ENCODE measurements around the gene SLC2A4.

The SLC2A4 gene

DNA sequence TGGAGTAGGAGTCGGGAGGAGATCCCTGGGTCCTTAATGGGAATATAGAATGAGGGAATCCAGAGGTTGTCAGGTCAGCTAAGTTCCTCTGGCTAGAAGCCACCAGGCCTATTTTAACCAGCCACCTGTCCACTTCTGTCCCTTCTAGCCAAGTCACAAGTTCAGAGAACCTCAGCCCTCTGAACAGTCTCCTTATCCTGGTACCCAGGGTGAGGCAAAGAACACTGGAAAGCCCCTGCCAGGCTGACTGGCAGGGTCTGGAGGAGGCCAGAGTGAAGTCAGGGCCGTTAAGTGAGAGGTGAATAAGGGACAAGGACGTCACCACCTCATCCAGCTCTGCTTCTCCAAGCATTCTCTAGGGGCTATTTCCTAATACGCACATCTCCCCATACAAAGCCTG, 32.7 kb upstream of the SLC2A4 start:
- no peak for DNase-seq

DNA sequence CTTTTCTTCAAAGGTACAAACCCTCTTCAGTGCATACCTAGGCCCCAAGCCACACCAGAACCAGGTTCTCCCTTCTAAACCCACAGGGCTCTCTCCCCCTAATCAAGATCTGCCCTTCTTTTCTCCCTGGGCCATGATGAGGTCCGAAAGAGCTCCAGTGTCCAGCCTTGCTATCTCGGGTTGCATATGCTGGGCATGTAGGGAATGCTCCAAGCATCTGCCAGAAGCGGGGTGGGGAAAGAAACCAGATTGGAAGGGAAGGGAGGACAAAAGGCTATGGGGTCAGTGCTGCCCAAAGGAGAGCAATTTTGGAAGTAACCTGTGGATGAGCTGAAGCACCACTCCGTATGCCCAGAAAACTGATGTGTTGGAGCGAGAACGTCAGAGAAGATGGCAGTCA, 32.3 kb upstream of the SLC2A4 start:
- no peak for DNase-seq

DNA sequence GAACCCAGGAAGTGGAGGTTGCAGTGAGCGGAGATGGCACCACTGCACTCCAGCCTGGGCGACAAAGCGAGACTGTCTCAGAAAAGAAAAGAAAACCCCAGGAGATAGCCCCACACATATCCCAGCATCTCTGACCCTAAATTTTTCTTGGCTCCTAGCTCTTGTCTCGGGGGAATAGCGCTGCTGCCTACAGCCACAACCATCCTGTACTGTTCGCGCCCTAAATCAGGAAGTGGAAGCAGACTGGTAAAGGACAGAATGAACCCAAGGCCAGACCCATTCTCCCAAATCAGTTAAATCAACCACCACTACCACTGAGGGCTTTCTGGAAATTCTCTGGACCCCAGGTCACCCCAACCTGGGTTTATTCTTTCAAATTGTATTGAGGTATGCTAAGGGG, 31.7 kb upstream of the SLC2A4 start:
- no peak for DNase-seq

DNA sequence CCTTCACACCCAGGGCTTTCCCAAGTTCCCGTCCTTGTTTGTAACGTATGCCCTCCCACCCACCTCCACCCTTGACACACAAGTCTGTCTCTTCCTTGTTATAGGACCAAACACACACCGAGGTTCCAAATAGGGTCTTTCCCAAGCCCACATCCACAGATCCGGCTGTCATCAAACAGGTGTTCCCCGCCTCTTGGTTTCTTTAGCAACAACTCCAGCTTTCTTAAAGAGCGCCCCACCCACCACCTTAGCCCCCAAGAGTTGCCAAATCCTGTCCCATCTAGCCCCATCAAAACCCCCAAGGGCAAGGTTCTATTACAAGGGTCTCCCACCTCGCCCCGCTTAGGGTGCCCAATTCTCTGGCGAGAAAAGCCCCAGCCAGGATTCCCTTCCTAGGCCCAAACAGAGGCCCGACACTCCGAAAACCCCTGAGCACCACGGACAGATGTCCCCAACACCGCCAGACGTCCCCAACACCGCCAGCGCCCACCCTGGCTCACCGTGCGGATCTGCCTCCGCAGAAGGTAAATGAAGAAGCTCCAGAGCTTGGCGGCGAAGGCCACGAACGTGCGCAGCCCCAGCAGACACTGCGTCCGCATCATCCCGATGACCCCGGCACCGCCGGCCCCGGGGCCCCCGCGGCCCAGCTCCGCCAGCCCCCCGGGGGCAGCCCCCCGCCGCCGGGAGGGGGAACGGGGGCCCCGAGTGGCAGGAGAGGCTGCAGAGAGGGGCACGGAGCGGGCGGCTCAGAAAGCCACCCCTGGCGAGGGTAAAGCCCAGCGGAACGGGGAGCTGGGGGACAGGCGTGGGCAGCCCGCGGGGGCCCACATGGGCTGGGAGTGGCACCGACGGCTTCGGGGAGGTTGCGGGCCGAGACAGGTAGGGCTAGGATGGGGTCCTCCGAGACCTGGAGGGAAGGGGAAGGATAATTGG, 30.6 kb upstream of the SLC2A4 start:
- DNase-seq, result no peak

DNA sequence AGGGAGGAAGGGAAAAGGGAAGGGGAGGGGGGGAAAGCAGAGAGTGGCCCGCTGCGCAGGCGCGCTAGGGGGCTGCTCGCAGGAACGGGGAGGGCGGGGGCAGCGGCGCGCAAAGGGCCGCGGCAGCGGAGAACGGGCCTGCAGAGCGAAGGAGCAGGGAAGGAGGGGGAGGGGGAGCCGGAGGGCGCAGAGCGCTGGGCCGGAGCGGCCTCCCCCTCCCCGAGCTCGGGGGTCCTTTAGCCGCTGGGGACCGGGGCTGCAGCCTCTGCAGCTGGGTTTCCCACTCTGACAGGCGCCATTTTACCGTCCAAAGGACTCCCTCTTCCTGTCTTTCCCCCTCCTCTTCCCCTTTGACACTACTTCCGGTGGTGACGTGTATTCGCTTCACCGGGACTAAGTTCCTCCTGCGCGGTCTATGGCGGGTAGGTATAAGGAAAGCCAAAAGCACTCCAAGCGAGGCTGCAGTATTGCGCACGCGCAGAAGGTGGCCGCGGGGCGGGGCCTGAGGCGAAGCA, 29.8 kb upstream of the SLC2A4 start, which contains the start of gene CTDNEP1:
CTDNEP1 (minus strand) TSS at position 74 of the 515 bp plus-strand sequence. CDS start 438 bp downstream, outside the sequence.
- DNase-seq, result peak; percentile 96

DNA sequence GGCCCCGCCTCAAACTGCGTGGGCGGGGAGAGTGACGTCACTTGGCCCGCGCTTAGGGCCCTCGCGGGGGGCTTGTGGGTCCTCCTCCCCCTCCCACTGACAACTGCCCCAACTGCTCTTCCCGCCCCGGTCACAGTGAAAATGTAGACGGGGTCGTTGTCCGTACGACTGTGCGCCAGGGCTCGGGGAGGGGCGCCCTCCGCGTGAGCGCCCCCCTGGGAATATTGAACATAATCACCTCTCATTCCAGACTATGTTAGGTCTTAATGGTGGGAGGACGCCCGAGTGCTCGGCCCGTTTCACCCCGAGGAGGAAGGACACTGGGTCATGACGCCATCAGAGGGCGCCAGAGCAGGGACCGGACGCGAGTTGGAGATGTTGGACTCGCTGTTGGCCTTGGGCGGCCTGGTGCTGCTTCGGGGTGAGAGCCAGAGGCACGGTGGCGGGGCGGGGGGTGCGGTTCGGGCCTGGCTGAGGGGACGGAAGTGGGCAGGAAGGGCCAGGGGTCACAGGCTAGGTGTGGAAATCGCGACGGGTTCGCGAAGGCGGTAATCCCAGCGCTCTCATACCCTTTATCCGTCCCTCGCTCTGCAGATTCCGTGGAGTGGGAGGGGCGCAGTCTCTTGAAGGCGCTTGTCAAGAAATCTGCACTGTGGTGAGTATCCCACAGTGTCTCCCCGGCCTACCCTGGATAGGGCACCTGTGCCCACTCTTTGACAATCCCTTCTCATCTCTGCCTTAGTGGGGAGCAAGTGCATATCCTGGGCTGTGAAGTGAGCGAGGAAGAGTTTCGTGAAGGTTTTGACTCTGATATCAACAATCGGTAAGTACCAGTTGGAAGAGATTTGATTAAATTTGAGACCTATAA, 29.1 kb upstream of the SLC2A4 start, which contains the start of gene ELP5:
ELP5 (plus strand) TSS at position 40 of the 868 bp plus-strand sequence; CDS start at position 376, 336 bp downstream.
- peak; percentile 87 for DNase-seq

DNA sequence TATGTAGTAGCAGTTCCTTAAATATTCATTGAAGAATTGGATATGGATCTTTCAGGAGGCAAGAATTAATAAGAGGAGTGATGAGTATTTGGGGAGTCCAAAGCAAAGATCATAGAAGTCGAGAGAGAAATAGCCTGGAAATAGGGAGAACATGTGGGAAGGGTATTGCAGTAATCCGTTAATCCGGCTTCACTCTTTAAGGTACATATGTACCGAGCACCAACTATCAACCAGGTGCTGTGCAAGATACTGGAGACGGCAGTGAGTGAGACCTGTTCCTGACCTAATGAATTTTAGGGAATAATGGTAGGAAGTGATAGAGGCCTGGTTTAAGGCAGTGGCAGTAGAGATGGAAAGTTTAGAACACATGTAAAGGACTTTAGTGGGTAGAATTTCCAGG, 28.4 kb upstream of the SLC2A4 start:
- DNase-seq, result no peak

DNA sequence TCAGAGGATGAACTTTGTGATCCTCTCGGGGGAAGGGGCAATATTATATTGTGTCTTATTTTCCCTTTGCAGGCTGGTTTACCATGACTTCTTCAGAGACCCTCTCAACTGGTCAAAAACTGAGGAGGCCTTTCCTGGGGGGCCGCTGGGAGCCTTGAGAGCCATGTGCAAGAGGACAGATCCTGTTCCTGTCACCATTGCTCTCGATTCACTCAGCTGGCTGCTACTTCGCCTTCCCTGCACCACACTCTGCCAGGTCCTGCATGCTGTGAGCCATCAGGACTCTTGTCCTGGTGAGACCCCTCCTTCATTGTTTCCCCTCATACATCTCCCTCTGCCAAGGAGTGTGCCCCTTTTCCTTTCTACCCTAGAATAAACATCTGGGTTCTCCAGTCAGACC, 27.0 kb upstream of the SLC2A4 start:
- no peak for DNase-seq

DNA sequence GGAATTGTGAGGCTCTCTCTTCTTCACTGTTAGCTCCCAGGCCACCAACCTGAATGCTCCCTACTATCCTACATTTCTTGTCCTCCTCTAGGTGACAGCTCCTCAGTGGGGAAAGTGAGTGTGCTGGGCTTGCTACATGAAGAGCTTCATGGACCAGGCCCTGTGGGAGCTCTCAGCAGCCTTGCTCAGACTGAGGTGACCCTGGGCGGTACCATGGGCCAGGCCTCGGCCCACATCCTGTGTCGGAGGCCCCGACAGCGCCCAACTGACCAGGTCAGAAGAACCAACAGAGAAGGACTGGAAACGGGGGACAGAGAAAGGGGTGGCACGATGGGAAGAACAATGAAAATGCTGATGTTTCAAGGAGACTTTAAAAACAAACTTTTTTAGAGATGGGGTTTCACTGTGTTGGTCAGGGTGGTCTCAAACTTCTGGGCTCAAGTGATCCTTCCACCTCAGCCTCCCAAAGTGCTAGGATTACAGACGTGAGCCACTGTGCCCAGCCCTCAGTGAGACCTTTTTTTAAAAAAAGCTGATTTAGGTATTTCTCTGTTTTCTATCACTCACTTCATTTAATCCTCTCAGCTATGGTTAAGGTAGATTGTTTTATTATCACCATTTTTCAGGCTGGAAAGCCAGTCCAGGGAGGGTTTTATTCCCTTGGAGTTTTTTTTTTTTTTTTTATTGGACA, 24.6 kb upstream of the SLC2A4 start:
- DNase-seq, result no peak

DNA sequence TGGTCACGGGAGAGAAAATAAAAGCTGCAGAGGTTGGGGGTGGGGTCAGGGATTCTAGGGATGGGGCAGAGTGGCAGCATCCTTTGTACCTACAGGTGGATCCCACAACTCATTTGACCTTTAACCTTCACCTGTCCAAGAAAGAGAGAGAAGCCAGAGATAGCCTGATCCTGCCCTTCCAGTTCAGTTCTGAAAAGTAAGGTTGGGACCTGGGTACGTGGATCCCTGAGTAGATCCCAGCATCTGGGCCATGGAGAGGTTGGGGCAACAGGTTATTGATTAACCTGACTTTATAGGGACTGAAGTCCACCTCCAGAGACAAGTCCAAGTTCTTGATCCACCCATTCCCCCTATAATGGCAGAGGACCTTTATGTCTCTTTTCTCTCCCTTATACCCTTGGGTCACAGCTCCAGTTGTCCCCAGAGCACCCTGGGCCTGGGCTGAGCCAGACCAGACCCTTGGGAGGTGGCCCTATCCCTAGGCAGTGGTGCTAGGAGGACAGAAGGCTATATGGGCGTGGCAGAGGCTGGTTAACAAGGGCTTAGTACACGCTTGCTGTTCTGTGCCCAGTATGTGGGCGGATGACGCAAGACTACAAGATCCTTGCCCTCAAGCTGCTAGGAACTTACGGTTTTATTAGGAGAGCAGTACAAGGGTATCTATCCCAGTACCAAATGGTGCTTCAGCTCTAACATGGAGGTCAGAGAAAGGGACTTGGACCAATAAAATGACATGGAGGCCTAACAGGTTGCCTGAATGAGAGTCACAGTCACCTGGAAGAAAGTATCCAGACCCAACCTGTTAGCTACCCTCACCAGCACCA, 22.6 kb upstream of the SLC2A4 start:
- no peak for DNase-seq

DNA sequence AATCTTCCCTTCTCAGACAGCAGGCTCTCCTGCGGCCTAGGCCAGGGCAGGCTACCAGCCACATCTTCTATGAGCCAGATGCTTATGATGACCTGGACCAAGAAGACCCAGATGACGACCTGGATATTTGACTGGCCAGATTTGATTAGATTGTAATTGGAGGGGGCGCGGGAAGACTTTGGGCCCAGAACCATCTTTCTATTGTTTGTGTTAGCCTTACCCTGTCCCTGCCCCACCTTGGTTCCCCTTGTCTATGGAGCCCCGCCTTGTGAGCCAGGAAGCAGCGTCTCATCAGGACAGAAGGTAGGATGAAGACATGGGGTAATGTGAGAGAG, 22.0 kb upstream of the SLC2A4 start:
- DNase-seq, result no peak

DNA sequence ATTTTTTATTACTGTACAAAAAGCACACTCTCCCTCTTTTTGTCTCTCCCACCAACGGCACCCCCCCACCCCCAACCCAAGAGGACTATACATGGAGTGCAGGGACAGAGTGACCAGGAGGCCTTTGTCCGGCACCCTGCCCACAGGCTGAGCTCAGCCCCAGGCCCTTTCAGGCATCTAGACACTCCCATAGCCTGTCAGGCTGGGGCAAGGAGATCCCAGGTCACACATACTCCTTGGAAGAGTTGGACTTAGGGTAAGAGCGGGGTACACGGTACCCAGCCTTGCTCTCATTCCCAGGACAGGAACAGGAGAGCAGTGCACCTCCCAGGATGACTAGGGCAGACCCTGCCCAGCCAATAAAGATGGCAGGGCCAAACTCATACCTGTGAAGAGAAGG, 21.4 kb upstream of the SLC2A4 start:
- DNase-seq, result no peak

DNA sequence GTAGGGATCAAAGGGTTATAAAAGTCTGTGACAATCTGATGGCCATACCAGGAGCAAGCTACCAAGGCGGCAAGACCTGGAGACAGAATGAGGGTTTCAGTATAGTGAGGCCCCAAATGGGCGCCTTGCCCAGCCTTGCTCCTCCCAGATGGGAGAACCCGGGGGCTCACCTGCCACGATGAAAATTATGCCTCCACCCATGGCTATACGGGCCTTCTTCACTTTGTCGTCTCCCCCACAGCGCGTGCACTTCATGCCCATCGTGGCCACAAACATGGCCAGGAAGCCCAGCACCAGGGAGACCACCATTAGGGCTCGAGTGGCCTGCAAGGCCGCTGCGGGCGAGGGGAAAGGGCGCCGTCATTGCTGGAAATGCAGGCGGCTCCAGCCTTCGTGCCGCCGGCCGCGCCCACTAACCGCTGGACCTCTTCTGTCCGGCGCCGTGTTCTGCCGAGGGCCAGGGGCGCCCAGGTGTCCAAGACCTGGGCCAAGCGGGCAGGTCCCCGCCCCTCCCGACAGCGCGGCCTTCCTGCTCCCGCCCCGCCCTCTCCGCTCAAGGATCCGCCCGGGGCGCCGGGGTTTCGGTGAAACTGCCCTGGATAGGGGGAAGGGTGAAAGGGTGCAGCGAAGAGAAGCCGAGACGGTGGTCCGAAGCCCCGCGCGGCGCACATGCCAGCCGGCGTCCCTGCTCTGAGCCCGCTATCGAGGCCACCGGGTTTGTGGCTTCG, 20.7 kb upstream of the SLC2A4 start:
- DNase-seq, result peak; percentile 14

DNA sequence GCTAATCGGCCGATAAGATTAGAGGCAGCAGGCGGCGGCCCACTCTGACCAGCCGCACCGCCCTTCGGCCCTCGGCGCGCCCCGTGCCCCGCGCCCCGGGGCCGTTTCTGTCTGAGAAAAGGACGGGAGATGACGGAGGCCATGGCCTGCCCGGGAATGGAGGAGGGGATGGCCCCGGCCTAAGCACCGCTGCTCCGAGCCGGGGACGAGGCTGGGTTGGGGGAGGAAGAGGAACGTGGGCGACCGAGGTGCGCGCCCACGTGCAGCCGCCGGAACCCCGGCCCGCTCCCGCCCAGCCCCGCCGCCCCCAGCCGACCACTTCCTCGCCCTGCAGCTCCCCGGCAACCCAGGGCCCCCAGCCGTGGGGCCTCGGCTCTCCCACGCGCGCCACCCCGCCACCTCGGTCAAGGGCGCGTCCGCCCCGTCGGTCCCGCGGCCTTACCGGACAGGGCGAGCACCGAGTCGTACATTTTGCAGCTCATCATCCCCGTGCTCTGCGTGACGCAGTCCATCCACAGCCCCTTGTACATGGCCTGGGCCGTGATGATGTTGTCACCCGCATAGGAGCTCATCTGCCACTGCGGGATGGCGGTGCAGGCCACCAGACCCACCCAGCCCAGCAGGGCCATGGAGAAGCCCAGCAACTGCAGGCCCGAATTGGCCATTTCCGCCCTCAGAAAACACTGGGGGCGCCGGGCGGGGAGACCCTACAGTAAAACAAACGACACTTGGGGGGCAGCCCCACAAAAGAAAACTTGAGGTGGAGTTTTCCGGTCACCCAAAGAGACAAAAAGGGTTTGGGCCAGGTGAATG, 19.9 kb upstream of the SLC2A4 start:
- DNase-seq, result no peak

DNA sequence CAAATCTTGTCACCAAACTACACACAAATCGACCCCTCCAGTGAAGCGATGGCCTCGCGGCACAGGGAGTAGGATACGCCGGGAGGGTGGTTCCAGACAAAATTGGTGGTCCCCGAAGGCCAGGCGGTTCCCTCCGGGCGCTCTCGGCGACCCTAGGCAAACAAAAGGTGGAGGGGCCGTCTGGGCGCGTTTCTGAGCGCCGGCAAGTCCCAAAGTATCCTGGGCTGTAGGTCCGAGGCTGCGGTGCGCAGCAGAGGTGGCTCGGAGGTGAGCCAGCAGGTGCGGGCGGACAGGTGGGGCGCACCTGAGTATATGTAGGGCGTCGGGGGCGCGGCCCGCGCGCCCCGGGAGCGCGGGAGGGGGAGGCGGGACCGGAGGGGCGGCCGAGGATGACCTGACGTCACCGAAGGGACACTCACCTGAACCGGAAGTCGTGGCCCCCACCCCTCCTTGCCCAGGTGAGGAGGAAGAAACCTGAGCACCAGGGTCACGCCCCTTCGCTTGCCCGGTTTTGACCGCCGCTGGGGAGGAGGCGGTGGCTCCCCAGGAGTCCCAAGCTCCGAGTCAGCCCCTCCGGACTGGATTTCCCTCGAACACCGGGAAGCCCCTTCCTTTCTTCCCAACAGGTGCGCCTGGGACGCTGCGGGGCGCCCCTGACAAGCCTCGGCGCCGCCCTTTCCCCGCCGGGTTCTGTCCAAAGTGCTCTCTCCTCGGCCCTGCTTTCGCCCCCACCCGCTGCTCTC, 19.2 kb upstream of the SLC2A4 start, which contains the start of gene CLDN7:
CLDN7 (minus strand) TSS at position 287 of the 743 bp plus-strand sequence. CDS start 435 bp downstream, outside the sequence.
- DNase-seq, result peak; percentile 63

DNA sequence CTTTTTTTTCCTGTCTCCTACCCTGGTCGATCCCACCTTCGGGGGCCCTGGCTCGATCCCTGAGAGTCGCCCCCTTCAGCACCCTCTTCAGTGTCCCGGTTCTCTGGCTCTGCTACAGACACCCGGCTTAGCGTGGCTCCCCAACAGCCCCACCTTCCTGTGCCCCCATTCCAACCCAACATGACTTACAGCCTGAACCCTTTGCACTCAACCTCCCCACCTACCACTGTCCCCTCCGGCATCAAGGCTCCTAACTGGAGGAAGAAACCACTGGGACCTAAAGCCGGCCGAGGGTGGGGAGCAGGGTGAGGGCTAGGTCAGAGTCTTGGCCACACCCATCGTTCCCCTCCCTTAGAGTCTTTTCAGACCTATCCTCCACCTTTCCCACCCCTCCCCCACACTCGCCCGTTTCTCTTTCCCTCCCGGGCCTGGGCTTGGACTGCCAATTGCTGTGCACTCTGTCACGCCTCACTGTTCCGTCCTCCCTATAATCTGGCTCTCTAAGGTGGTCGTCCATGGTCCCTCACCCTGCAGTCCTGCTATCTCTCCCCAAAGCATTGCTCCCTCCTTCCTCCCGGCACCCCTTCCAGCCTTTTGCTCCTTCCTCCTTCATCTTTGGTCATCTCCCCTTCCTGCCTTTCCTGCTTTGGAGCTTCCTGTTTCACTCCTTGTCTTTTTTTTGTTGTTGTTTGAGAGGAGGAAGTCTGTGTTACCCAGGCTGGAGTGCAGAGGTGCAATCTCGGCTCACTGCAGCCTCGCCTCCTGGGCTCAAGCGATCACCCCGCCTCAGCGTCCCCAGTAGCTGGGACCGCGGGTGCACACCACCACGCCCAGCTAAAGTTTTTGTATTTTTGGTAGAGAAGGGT, 18.4 kb upstream of the SLC2A4 start:
- DNase-seq, result no peak

DNA sequence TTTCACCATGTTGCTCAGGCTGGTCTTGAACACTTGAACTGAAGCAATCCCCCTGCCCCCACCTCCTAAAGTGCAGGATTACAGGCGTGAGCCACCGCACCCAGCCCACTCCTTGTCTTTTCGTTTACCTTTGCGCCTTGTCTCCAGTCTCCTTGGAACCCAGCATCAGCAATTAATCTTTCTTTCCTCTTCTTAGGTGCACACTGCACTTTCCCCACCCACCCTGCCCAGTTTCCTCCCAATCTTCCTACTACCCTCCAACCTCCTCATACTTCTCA, 17.8 kb upstream of the SLC2A4 start:
- DNase-seq, result no peak

DNA sequence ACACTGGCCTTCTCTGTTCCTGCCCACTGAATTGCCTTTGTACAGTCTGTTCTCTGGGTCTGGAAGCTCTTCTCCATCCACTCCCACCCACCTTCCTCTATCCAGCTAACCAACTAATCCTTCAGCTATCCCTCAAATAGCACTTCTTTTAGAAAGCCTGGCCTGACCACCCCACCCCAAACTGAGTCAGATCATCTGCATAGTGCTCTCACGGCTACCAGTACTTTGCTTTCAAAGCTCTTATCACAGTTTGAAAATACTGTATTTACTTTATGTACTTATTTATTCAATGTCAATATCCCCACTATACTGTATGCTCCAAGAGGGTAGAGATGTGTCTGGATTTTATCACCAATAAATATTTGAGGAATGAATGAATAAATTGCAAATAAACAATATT, 14.7 kb upstream of the SLC2A4 start:
- DNase-seq, result no peak

DNA sequence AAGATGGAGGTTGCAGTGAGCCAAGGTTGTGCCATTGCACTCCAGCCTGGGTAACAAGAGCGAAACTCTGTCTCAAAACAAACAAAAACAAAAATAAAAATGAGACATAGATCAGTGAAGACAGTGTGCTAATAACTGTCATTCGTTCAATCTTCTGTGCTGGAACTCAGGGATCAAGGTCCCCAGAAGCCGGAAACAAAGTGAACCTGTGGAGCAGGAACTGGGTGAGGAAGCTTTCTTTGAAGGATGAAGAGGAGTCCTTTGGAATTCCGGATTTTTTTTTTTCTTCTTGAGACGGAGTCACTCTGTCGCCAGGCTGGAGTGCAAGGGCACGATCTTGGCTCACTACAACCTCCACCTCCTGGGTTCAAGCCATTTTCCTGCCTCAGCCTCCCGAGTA, 2.1 kb upstream of the SLC2A4 start:
- no peak for DNase-seq
